Gastrocnemius medialis (tissue), 4 donors: Measurements from ENCODE around the gene AIDA.

Source experiments
- POLR2A ChIP-seq, 2 donors: fragments of 450-650 bp; IDR thresholded peaks; one replicate each; pipeline ENCODE4 v1.6.1; 2017; ENCODE audit warnings: antibody characterized with exemption in 2 of 2, mild to moderate bottlenecking in 2 of 2, moderate library complexity in 2 of 2
- TF ChIP-seq, protein P1 (sequence below), 5 experiments: fragments of 450-650 bp in 3 of 5; fragments of 200-600 bp in 2 of 5; sonication (generic) in 2 of 5; IDR thresholded peaks in 4 of 5; conservative IDR thresholded peaks in 1 of 5; 1 replicate in 4 of 5; 2 replicates in 1 of 5; pipeline ENCODE4 v1.5.1; 2016 to 2019; ENCODE audit warnings: antibody characterized with exemption in 5 of 5, mild to moderate bottlenecking in 3 of 5, moderate library complexity in 3 of 5

- no peak for TF ChIP-seq POLR2A (IDR thresholded peaks at IDR 0.05)
- TF ChIP-seq, protein P1, sequence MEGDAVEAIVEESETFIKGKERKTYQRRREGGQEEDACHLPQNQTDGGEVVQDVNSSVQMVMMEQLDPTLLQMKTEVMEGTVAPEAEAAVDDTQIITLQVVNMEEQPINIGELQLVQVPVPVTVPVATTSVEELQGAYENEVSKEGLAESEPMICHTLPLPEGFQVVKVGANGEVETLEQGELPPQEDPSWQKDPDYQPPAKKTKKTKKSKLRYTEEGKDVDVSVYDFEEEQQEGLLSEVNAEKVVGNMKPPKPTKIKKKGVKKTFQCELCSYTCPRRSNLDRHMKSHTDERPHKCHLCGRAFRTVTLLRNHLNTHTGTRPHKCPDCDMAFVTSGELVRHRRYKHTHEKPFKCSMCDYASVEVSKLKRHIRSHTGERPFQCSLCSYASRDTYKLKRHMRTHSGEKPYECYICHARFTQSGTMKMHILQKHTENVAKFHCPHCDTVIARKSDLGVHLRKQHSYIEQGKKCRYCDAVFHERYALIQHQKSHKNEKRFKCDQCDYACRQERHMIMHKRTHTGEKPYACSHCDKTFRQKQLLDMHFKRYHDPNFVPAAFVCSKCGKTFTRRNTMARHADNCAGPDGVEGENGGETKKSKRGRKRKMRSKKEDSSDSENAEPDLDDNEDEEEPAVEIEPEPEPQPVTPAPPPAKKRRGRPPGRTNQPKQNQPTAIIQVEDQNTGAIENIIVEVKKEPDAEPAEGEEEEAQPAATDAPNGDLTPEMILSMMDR (IDR thresholded peaks at IDR 0.05 in 4 of 5, conservative IDR thresholded peaks at IDR 0.05 in 1 of 5), result no peak
Observed at GRCh38 chr1:222736470-222736869, 24.2 kb upstream of the AIDA start.
